Keratinocyte (primary cell): Measurements from ENCODE around the gene CCM2. TPM values are rescaled to one million over a fixed set of nuclear protein-coding genes. Genes with fewer than 3 reads are reported as not detected.

Experiments
- DNase-seq: peaks from one replicate; pipeline ENCODE4 v3.0.0-alpha.2; 2011; ENCODE audit warnings: low read depth, missing footprints, low spot score
- FAIRE-seq: peaks from 2 replicates; lab custom pipeline; 2011; peaks lifted over from hg19 to GRCh38; lab: Jason Lieb, UNC
- H2AFZ ChIP-seq: 2 replicates; pipeline ENCODE4 v1.6.0; 2012; ENCODE audit warnings: low read length, control low read depth, inconsistent platforms; ENCODE audit not compliant: control insufficient read depth
- H3K27ac ChIP-seq: 2 replicates; pipeline ENCODE4 v1.5.1; 2011; ENCODE audit warnings: low read length; ENCODE audit not compliant: control insufficient read depth, insufficient read depth
- H3K27me3 ChIP-seq: 3 replicates; pipeline ENCODE4 v1.6.0; 2011; ENCODE audit warnings: low read length; ENCODE audit not compliant: control insufficient read depth, insufficient read depth; ENCODE audit errors: extremely low read depth
- H3K36me3 ChIP-seq, 2 experiments: 2 replicates in 1 of 2; 3 replicates in 1 of 2; pipeline ENCODE4 v1.5.1; 2011; ENCODE audit warnings: low read length in 2 of 2, mild to moderate bottlenecking in 1 of 2; ENCODE audit not compliant: control insufficient read depth in 2 of 2, insufficient read depth in 2 of 2; ENCODE audit errors: extremely low read depth in 1 of 2
- H3K4me1 ChIP-seq: 3 replicates; pipeline ENCODE4 v1.5.1; 2011; ENCODE audit warnings: low read length; ENCODE audit not compliant: control insufficient read depth, insufficient read depth; ENCODE audit errors: extremely low read depth
- H3K4me2 ChIP-seq: 3 replicates; pipeline ENCODE4 v1.6.0; 2011; ENCODE audit warnings: low read depth, low read length; ENCODE audit not compliant: control insufficient read depth, insufficient read depth; ENCODE audit errors: extremely low read depth
- H3K4me3 ChIP-seq, 3 experiments: fragments of 200-600 bp in 1 of 3; sonication (generic) in 1 of 3; 2 replicates in 2 of 3; 3 replicates in 1 of 3; pipeline ENCODE4 v1.5.1; 2011 to 2016; ENCODE audit warnings: low read length in 3 of 3, mild to moderate bottlenecking in 3 of 3, control low read depth in 2 of 3, inconsistent platforms in 1 of 3, low read depth in 1 of 3, mixed read lengths in 1 of 3, mixed run types in 1 of 3, moderate library complexity in 1 of 3; ENCODE audit not compliant: control insufficient read depth in 2 of 3, insufficient read depth in 2 of 3; ENCODE audit errors: extremely low read depth in 1 of 3
- H3K79me2 ChIP-seq: 2 replicates; pipeline ENCODE4 v1.6.0; 2012; ENCODE audit warnings: low read length; ENCODE audit not compliant: control insufficient read depth, insufficient read depth
- H3K9ac ChIP-seq: 3 replicates; pipeline ENCODE4 v1.6.0; 2011; ENCODE audit warnings: low read length; ENCODE audit not compliant: control insufficient read depth, insufficient read depth; ENCODE audit errors: extremely low read depth
- H3K9me1 ChIP-seq: 3 replicates; pipeline ENCODE4 v1.6.0; 2011; ENCODE audit warnings: low read length; ENCODE audit not compliant: control insufficient read depth, insufficient read depth; ENCODE audit errors: extremely low read depth
- H3K9me3 ChIP-seq: 2 replicates; pipeline ENCODE4 v1.5.1; 2012; ENCODE audit warnings: low read depth, low read length; ENCODE audit not compliant: control insufficient read depth
- H4K20me1 ChIP-seq: 3 replicates; pipeline ENCODE4 v1.6.0; 2011; ENCODE audit warnings: low read length; ENCODE audit not compliant: control insufficient read depth, insufficient read depth; ENCODE audit errors: extremely low read depth
- CTCF ChIP-seq, 3 experiments: IDR thresholded peaks in 1 of 3; conservative IDR thresholded peaks in 1 of 3; optimal IDR thresholded peaks in 1 of 3; 2 replicates in 2 of 3; 3 replicates in 1 of 3; pipeline versions ENCODE3 to v1.5.1; 2011; ENCODE audit warnings: low read length in 3 of 3, mild to moderate bottlenecking in 3 of 3, moderate library complexity in 2 of 3, control low read depth in 1 of 3, inconsistent platforms in 1 of 3; ENCODE audit not compliant: insufficient read depth in 2 of 3; ENCODE audit errors: extremely low read depth in 1 of 3
- EZH2 ChIP-seq: IDR thresholded peaks from one replicate; pipeline ENCODE4 v1.6.1; 2012; ENCODE audit warnings: inconsistent platforms, mild to moderate bottlenecking, low read length, moderate library complexity
- dilution Hi-C: fragments of 300-500 bp; cut with MboI; formaldehyde crosslinking; loops from one replicate; pipeline ENCODE4 v1.7.0; 2020; ENCODE audit warnings: low sequenced_read_pairs; ENCODE audit not compliant: extremely low pct_ligation_motif_present
- polyA plus RNA-seq, 5 experiments: library from polyadenylated mRNA; depleted of rRNA in 3 of 5; stranded (reverse) in 3 of 5; stranded (forward) in 1 of 5; unstranded in 1 of 5; fragments of >200 nt; gene quantifications; 1 replicate in 1 of 5; 2 replicates in 3 of 5; 3 replicates in 1 of 5; pipeline versions ENCODE4 v1.2.1 to v1.2.3, GENCODE V29; 2011 to 2012; ENCODE audit warnings: missing spikeins in 2 of 5, low read depth in 1 of 5, low replicate concordance in 1 of 5

The CCM2 gene
- polyA plus RNA-seq, 1 donor (not counting 4 experiments of a cell fraction or from before 2014, with no cell fraction given), result 44.8 TPM

- Histone ChIP-seq H3K27me3 (peaks cover 24% of the 10 kb centered on the region), H3K79me2 (no peaks in the 10 kb centered on the region), H2AFZ (no peak overlapping the region), H3K9ac (no peak overlapping the region), H3K4me3 (no peak overlapping the region), H3K4me1 (peaks cover 5% of the 10 kb centered on the region), H3K4me2 (no peak overlapping the region), H3K9me3 (no peaks in the 10 kb centered on the region), H3K27ac (no peak overlapping the region), H3K36me3 (no peaks in the 10 kb centered on the region), H4K20me1 (no peaks in the 10 kb centered on the region), H3K9me1 (no peaks in the 10 kb centered on the region)
- no peak for TF ChIP-seq CTCF (optimal IDR thresholded peaks at IDR 0.05 in 1 of 3, IDR thresholded peaks at IDR 0.05 in 1 of 3, conservative IDR thresholded peaks at IDR 0.05 in 1 of 3; ENCODE audit: extremely low read depth in 1 of 3, insufficient read depth in 2 of 3, low read length in 3 of 3)
- TF ChIP-seq EZH2, result no peak
- DNase-seq (no peak), FAIRE-seq (no peak)
- dilution Hi-C loops, result no loop called here
Measured at GRCh38 chr7:44965441-44965903, 34.5 kb upstream of the CCM2 start.

GRCh38 chr7:44965937-44966730 lies 33.9 kb upstream of the CCM2 start:
- no peaks in the 10 kb centered on the region for H3K9me3 ChIP-seq
- no peak overlapping the region for H3K27ac ChIP-seq
- no peak overlapping the region for H2AFZ ChIP-seq
- H3K27me3 ChIP-seq, result peaks cover 27% of the 10 kb centered on the region
- H3K4me2 ChIP-seq, result no peak overlapping the region
- no peaks in the 10 kb centered on the region for H4K20me1 ChIP-seq
- FAIRE-seq (no peak), DNase-seq (no peak)
- no peaks in the 10 kb centered on the region for H3K79me2 ChIP-seq
- no peak overlapping the region for H3K9ac ChIP-seq
- dilution Hi-C loops, result no loop called here
- H3K4me1 ChIP-seq, result peaks cover 3% of the 10 kb centered on the region
- TF ChIP-seq CTCF (optimal IDR thresholded peaks at IDR 0.05 in 1 of 3, IDR thresholded peaks at IDR 0.05 in 1 of 3, conservative IDR thresholded peaks at IDR 0.05 in 1 of 3; ENCODE audit: extremely low read depth in 1 of 3, insufficient read depth in 2 of 3, low read length in 3 of 3), result no peak
- no peak for TF ChIP-seq EZH2
- H3K36me3 ChIP-seq, result no peaks in the 10 kb centered on the region
- H3K9me1 ChIP-seq, result no peaks in the 10 kb centered on the region
- no peak overlapping the region for H3K4me3 ChIP-seq
